ENCODE data around the gene AFAP1.

AFAP1 gene

GRCh38 chr4:7736436-7737267, 203.0 kb downstream of the AFAP1 start:
- DNase-seq (ENCODE audit: low spot score) = no peak

GRCh38 chr4:7735961-7736360, 203.7 kb downstream of the AFAP1 start:
- DNase-seq (ENCODE audit: low spot score) = no peak

GRCh38 chr4:7735395-7735794, 204.3 kb downstream of the AFAP1 start:
- DNase-seq (ENCODE audit: low spot score) = no peak

- DNase-seq (ENCODE audit: low spot score) = no peak
These were observed 204.9 kb downstream of the AFAP1 start for GRCh38 chr4:7734651-7735260.

- no peak for DNase-seq (ENCODE audit: low spot score)
These were observed 205.6 kb downstream of the AFAP1 start for GRCh38 chr4:7733801-7734650.

GRCh38 chr4:7733201-7733600, 206.5 kb downstream of the AFAP1 start:
- DNase-seq (ENCODE audit: low spot score) = no peak

- DNase-seq (ENCODE audit: low spot score) = no peak
These were observed 207.4 kb downstream of the AFAP1 start for GRCh38 chr4:7732263-7732662.

- no peak for DNase-seq (ENCODE audit: low spot score)
These were observed 208.2 kb downstream of the AFAP1 start for GRCh38 chr4:7731437-7731836.

GRCh38 chr4:7727749-7728148, 211.9 kb downstream of the AFAP1 start:
- DNase-seq (ENCODE audit: low spot score) = no peak

GRCh38 chr4:7726665-7727413, 212.8 kb downstream of the AFAP1 start:
- DNase-seq (ENCODE audit: low spot score) = no peak

GRCh38 chr4:7725951-7726350, 213.7 kb downstream of the AFAP1 start:
- no peak for DNase-seq (ENCODE audit: low spot score)

GRCh38 chr4:7723625-7724024, 216.0 kb downstream of the AFAP1 start:
- DNase-seq (ENCODE audit: low spot score) = no peak

- DNase-seq (ENCODE audit: low spot score) = no peak
These were observed 216.8 kb downstream of the AFAP1 start for GRCh38 chr4:7722766-7723387.

- no peak for DNase-seq (ENCODE audit: low spot score)
These were observed 217.6 kb downstream of the AFAP1 start for GRCh38 chr4:7721984-7722551.

- DNase-seq (ENCODE audit: low spot score) = no peak
These were observed 220.1 kb downstream of the AFAP1 start for GRCh38 chr4:7719354-7720174.

- DNase-seq (ENCODE audit: low spot score) = no peak
These were observed 221.6 kb downstream of the AFAP1 start for GRCh38 chr4:7717946-7718490.

- DNase-seq (ENCODE audit: low spot score) = no peak
These were observed 222.5 kb downstream of the AFAP1 start for GRCh38 chr4:7717161-7717560.

GRCh38 chr4:7716010-7716721, 223.5 kb downstream of the AFAP1 start:
- no peak for DNase-seq (ENCODE audit: low spot score)

- no peak for DNase-seq (ENCODE audit: low spot score)
These were observed 224.2 kb downstream of the AFAP1 start for GRCh38 chr4:7715271-7716009.

Measured in hematopoietic multipotent progenitor cell treated with erythropoietin and hydrocortisone succinate and interleukin-3 and kit ligand, for 15 days (in vitro differentiated cells).